Mesangial cell (primary cell): Measurements from ENCODE around the gene MCCD1. TPM values are rescaled to one million over a fixed set of nuclear protein-coding genes. Genes with fewer than 3 reads are reported as not detected.

ENCODE experiments used
- total RNA-seq: library from RNA; depleted of rRNA; stranded (reverse); fragments of >200 nt; gene quantifications from 2 replicates; pipeline ENCODE4 v1.2.3, GENCODE V29; 2015

MCCD1 gene
- not detected in 2 replicates for total RNA-seq

GRCh38 chr6:31528821-31529328, at the start of gene MCCD1:
Gene MCCD1 (plus strand): TSS chr6:31528962. CDS start chr6:31529015, 53 bp downstream.

DNA sequence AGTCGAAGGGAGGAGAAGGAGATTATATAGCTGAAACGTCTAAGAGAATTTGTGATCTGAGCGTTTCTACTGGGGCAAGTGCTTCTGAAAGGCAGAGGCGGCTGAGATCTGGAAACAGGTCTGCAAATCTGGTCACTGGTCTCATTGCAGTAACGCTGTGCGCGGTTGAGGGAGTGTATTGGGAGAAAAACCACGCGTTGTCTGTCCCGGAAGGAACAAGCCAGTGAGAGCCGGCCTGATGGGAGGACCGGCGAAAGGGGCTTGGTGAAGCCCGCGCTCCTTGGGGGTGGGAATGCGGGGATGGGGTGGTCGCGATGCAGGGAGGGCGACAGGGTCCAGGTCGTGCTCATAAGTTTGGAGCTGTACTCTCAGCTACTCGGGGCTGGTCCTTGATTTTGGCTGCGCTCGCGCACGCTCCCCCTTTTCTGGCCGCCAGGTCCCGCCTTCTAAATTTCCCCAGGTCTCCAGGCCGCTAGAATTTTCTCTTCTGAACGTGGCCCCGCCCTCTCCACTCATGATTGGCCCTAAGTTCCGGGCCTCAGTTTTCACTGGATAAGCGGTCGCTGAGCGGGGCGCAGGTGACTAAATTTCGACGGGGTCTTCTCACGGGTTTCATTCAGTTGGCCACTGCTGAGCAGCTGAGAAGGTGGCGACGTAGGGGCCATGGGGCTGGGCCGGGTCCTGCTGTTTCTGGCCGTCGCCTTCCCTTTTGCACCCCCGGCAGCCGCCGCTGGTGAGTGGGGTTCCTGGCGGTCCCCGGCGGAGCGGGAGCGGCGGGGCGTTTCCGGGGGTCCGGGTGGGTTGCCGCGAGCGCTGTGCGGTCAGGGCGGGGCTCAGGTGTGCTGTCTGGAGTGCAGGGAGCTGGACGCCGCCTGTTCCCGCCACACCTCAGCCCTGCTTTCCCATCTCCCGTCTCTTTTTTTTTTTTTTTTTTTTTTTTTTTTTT, 31.0 kb upstream of the MCCD1 start, which contains the start of gene MICB:
TSS of gene MICB (plus strand) at position 615 of the 946 bp plus-strand sequence. CDS start at position 664, 49 bp downstream.

DNA sequence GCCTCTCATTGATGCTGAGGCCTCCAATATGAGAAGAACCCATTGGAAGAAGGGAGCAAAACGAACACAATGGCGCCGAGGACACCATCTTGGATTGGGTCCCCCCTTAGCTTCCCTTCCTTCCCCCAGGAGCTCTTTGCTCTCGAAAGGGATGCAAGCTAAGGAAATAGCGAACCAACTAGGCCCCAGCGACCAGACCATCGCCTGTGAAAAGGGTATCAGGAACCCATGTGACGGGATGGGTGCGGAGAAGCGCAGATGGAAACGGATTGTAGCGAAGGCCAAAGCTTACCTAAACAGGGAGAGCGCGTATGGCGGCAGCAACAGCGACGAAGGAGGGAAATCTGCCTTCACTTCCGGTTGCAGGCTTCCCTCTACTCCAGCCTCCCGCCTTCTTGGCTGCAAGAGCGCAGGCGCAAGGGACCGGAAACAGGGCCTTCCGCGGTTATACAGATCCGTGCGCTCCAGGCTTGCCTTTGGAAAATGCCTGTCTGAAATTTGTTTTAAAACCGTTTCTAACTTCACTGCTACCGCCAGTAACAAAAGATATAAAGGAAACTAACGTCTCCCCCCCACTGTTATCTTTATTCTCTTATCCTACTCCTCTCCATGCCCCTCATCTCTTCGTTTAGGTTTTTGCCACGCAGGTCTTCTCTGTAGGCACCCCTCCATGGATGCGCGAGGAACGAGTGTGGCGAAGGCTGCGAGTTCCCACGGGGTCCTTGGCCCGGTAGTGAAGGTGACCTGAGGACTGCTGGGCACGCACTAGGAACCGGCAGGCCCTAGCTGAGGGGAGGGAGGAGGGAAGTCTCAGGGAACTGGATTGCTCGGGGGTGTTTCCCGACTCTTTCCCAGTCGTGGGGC, 13.1 kb downstream of the MCCD1 start, which contains the start of gene DDX39B:
TSS of gene DDX39B (minus strand) at position 346 of the 864 bp plus-strand sequence. CDS start 1,471 bp downstream, outside the sequence.

GRCh38 chr6:31546339-31546957, 17.7 kb downstream of the MCCD1 start, which contains the start of gene ATP6V1G2:
Gene ATP6V1G2 (minus strand): TSS chr6:31546608. CDS start chr6:31546559, 49 bp downstream.

GRCh38 chr6:31546958-31547726, 18.4 kb downstream of the MCCD1 start, which contains the start of gene NFKBIL1:
Gene NFKBIL1 (plus strand): TSS chr6:31547608. CDS start chr6:31547695, 87 bp downstream.

DNA sequence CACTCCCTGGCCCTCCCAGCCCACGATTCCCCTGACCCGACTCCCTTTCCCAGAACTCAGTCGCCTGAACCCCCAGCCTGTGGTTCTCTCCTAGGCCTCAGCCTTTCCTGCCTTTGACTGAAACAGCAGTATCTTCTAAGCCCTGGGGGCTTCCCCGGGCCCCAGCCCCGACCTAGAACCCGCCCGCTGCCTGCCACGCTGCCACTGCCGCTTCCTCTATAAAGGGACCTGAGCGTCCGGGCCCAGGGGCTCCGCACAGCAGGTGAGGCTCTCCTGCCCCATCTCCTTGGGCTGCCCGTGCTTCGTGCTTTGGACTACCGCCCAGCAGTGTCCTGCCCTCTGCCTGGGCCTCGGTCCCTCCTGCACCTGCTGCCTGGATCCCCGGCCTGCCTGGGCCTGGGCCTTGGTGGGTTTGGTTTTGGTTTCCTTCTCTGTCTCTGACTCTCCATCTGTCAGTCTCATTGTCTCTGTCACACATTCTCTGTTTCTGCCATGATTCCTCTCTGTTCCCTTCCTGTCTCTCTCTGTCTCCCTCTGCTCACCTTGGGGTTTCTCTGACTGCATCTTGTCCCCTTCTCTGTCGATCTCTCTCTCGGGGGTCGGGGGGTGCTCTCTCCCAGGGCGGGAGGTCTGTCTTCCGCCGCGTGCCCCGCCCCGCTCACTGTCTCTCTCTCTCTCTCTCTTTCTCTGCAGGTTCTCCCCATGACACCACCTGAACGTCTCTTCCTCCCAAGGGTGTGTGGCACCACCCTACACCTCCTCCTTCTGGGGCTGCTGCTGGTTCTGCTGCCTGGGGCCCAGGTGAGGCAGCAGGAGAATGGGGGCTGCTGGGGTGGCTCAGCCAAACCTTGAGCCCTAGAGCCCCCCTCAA, 43.5 kb downstream of the MCCD1 start, which contains the start of gene LTA:
TSS of gene LTA (plus strand) at position 249 of the 871 bp plus-strand sequence. CDS start at position 703, 454 bp downstream.

DNA sequence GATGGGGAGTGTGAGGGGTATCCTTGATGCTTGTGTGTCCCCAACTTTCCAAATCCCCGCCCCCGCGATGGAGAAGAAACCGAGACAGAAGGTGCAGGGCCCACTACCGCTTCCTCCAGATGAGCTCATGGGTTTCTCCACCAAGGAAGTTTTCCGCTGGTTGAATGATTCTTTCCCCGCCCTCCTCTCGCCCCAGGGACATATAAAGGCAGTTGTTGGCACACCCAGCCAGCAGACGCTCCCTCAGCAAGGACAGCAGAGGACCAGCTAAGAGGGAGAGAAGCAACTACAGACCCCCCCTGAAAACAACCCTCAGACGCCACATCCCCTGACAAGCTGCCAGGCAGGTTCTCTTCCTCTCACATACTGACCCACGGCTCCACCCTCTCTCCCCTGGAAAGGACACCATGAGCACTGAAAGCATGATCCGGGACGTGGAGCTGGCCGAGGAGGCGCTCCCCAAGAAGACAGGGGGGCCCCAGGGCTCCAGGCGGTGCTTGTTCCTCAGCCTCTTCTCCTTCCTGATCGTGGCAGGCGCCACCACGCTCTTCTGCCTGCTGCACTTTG, 46.7 kb downstream of the MCCD1 start, which contains the start of gene TNF:
TSS of gene TNF (plus strand) at position 231 of the 567 bp plus-strand sequence. CDS start at position 408, 177 bp downstream.

Other genes starting within 250 kb of the MCCD1 start
- 50.8 and 163 TPM in 2 replicates for gene HLA-B, start 171.8 kb upstream of the MCCD1 start, total RNA-seq
- 29.4 and 71.7 TPM in 2 replicates for gene MICA, start 125.4 kb upstream of the MCCD1 start, total RNA-seq
- 7.5 and 28.2 TPM in 2 replicates for gene MICB, start 30.8 kb upstream of the MCCD1 start, total RNA-seq
- gene DDX39B, start 13.0 kb downstream of the MCCD1 start, total RNA-seq: 416 and 449 TPM in 2 replicates
- gene ATP6V1G2, start 17.6 kb downstream of the MCCD1 start, total RNA-seq: 0.63 and 0.98 TPM in 2 replicates
- gene NFKBIL1, start 18.6 kb downstream of the MCCD1 start, total RNA-seq: 15.2 and 45.0 TPM in 2 replicates
- gene LTA, start 43.3 kb downstream of the MCCD1 start, total RNA-seq: not detected in 2 replicates
- gene TNF, start 46.6 kb downstream of the MCCD1 start, total RNA-seq: 1.3 and 5.7 TPM in 2 replicates
- 1.3 and 2.0 TPM in 2 replicates for gene LTB, start 53.5 kb downstream of the MCCD1 start, total RNA-seq
- not detected in 2 replicates for gene LST1, start 57.3 kb downstream of the MCCD1 start, total RNA-seq
- not detected in 2 replicates for gene NCR3, start 64.0 kb downstream of the MCCD1 start, total RNA-seq
- gene AIF1, start 86.3 kb downstream of the MCCD1 start, total RNA-seq: not detected in 2 replicates
- gene PRRC2A, start 91.8 kb downstream of the MCCD1 start, total RNA-seq: 145 and 181 TPM in 2 replicates
- gene BAG6, start 123.7 kb downstream of the MCCD1 start, total RNA-seq: 343 and 397 TPM in 2 replicates
- 2.8 and 5.2 TPM in 2 replicates for gene APOM, start 126.9 kb downstream of the MCCD1 start, total RNA-seq
- 13.0 and 16.7 TPM in 2 replicates for gene C6orf47, start 131.8 kb downstream of the MCCD1 start, total RNA-seq
- 10.1 and 12.8 TPM in 2 replicates for gene GPANK1, start 136.0 kb downstream of the MCCD1 start, total RNA-seq
- 302 and 333 TPM in 2 replicates for gene CSNK2B, start 137.1 kb downstream of the MCCD1 start, total RNA-seq
- gene LY6G5B, start 141.0 kb downstream of the MCCD1 start, total RNA-seq: 1.3 and 2.3 TPM in 2 replicates
- 0.65 TPM in 1 of 2 replicates, not detected in the other for gene LY6G5C, start 152.1 kb downstream of the MCCD1 start, total RNA-seq
- gene ABHD16A, start 174.4 kb downstream of the MCCD1 start, total RNA-seq: 31.6 and 46.3 TPM in 2 replicates
- gene LY6G6F, start 177.9 kb downstream of the MCCD1 start, total RNA-seq: not detected in 2 replicates
- gene LY6G6D, start 186.4 kb downstream of the MCCD1 start, total RNA-seq: not detected in 2 replicates
- not detected in 2 replicates for gene LY6G6C, start 192.8 kb downstream of the MCCD1 start, total RNA-seq
- not detected in 2 replicates for gene MPIG6B, start 194.4 kb downstream of the MCCD1 start, total RNA-seq
- gene DDAH2, start 200.3 kb downstream of the MCCD1 start, total RNA-seq: 38.1 and 92.2 TPM in 2 replicates
- gene CLIC1, start 207.6 kb downstream of the MCCD1 start, total RNA-seq: 577 and 1,120 TPM in 2 replicates
- 9.3 and 17.6 TPM in 2 replicates for gene MSH5, start 211.0 kb downstream of the MCCD1 start, total RNA-seq
- gene SAPCD1, start 233.7 kb downstream of the MCCD1 start, total RNA-seq: 1.0 and 5.7 TPM in 2 replicates
- gene VWA7, start 248.4 kb downstream of the MCCD1 start, total RNA-seq: 0.81 and 9.8 TPM in 2 replicates